ENCODE data around the gene ZNF22.
"Not testable (repeated sequence)": the region's sequence is repeated elsewhere in the genome, so short reads cannot be mapped to it uniquely, and the experiment has no call there.

The ZNF22 gene

GRCh38 chr10:44992732-44993225 is 7.9 kb upstream of the ZNF22 start:
- DNase-seq = no peak

- no peak for DNase-seq
These were observed 7.3 kb upstream of the ZNF22 start for GRCh38 chr10:44993226-44993921.

- no peak for DNase-seq
These were observed 6.6 kb upstream of the ZNF22 start for GRCh38 chr10:44993922-44994751.

- no peak for DNase-seq
These were observed 5.8 kb upstream of the ZNF22 start for GRCh38 chr10:44994752-44995530.

GRCh38 chr10:44995581-44995913 is 5.2 kb upstream of the ZNF22 start:
- DNase-seq = no peak

GRCh38 chr10:44995914-44996669 is 4.6 kb upstream of the ZNF22 start:
- DNase-seq = no peak

- no peak for DNase-seq
These were observed 3.5 kb upstream of the ZNF22 start for GRCh38 chr10:44997105-44997748.

- no peak for DNase-seq
These were observed 2.5 kb upstream of the ZNF22 start for GRCh38 chr10:44998146-44998631.

GRCh38 chr10:45000138-45000751 is 478 bp upstream of the ZNF22 start:
- no peak for DNase-seq

GRCh38 chr10:45001381-45002148 is 842 bp downstream of the ZNF22 start:
- peak; percentile 63 for DNase-seq

- DNase-seq = no peak
These were observed 2.8 kb downstream of the ZNF22 start for GRCh38 chr10:45003432-45004000.

- DNase-seq = no peak
These were observed 3.9 kb downstream of the ZNF22 start for GRCh38 chr10:45004661-45005060.

- DNase-seq = no peak
These were observed 4.6 kb downstream of the ZNF22 start for GRCh38 chr10:45005284-45005683.

- no peak for DNase-seq
These were observed 5.7 kb downstream of the ZNF22 start for GRCh38 chr10:45006276-45007030.

- no peak for DNase-seq
These were observed 7.9 kb downstream of the ZNF22 start for GRCh38 chr10:45008524-45009161.

- not testable (repeated sequence) for DNase-seq
These were observed 13.8 kb downstream of the ZNF22 start for GRCh38 chr10:45014557-45014956.

- no peak for DNase-seq
These were observed 14.9 kb downstream of the ZNF22 start for GRCh38 chr10:45015590-45015989.

- DNase-seq = no peak
These were observed 22.7 kb downstream of the ZNF22 start for GRCh38 chr10:45023426-45023825.

GRCh38 chr10:45034301-45034700 is 33.6 kb downstream of the ZNF22 start:
- DNase-seq = no peak

All from activated naive CD4-positive, alpha-beta T cell treated with Interleukin-2 at 50 U/mL for 16 hours (primary cell).